Erythroblast (primary cell): Measurements from ENCODE around the gene GUCD1.

Experiments used
- GATA1 ChIP-seq: IDR thresholded peaks from 2 replicates; pipeline ENCODE4 v1.6.1; 2011; ENCODE audit warnings: low read depth, mild to moderate bottlenecking, control low read depth, low read length, moderate library complexity
- POLR2A ChIP-seq: IDR thresholded peaks from 2 replicates; pipeline ENCODE4 v1.6.1; 2011; ENCODE audit warnings: mild to moderate bottlenecking, low read length

DNA sequence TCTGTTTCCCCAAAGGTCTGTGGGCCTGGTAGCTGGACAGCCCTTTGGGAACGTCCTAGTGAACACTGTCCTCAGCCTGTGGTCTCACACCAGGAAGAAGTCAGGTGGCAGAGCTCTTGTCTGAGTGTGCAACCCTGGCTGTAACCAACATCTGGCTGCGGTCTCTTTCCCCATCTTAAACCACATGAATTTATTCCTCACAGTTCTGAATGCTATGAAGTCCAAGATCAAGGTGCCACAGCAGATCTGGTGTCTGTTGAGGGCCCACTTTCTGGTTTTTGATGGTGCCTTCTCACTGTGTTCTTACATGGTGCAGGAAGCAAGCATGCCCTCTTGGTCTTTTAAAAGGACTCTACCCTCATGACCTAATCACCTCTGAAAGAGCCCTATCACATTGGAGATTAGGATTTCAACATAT, 57.1 kb downstream of the GUCD1 start:
- TF ChIP-seq POLR2A, result no peak
- TF ChIP-seq GATA1, result no peak
